DOHH2 (cell line): ENCODE measurements around the gene C22orf23.

Experiments used
- H3F3A ChIP-seq: fragments of 200-600 bp; sonication (generic), shearing (Covaris generic); 2 replicates; pipeline ENCODE4 v1.6.0; 2016; ENCODE audit warnings: antibody characterized with exemption, mild to moderate bottlenecking; ENCODE audit not compliant: control insufficient read depth, insufficient read depth
- H3K27ac ChIP-seq: fragments of 200-600 bp; sonication (generic); 2 replicates; pipeline ENCODE4 v1.5.1; 2014; ENCODE audit warnings: low read depth, mild to moderate bottlenecking, low read length, moderate library complexity
- H3K27me3 ChIP-seq: fragments of 200-600 bp; sonication (generic); 2 replicates; pipeline ENCODE4 v1.6.1; 2014; ENCODE audit warnings: mild to moderate bottlenecking, low read length, mixed read lengths; ENCODE audit not compliant: control insufficient read depth
- H3K36me3 ChIP-seq: fragments of 200-600 bp; sonication (generic); 2 replicates; pipeline ENCODE4 v1.6.1; 2014; ENCODE audit warnings: mild to moderate bottlenecking, low read length, moderate library complexity, mixed read lengths; ENCODE audit not compliant: control insufficient read depth
- H3K4me1 ChIP-seq: fragments of 200-600 bp; sonication (generic); 2 replicates; pipeline ENCODE4 v1.6.1; 2014; ENCODE audit warnings: mild to moderate bottlenecking, low read length, mixed read lengths; ENCODE audit not compliant: control insufficient read depth
- H3K4me2 ChIP-seq: fragments of 200-600 bp; sonication (generic); 2 replicates; pipeline ENCODE4 v1.6.0; 2014; ENCODE audit warnings: mild to moderate bottlenecking, low read length, moderate library complexity
- H3K4me3 ChIP-seq: fragments of 200-600 bp; sonication (generic); 2 replicates; pipeline ENCODE4 v1.5.1; 2014; ENCODE audit warnings: mild to moderate bottlenecking, low read length, mixed read lengths
- H3K79me2 ChIP-seq: fragments of 200-600 bp; sonication (generic); 2 replicates; pipeline ENCODE4 v1.6.1; 2014; ENCODE audit warnings: mild to moderate bottlenecking, low read length, mixed read lengths; ENCODE audit not compliant: control insufficient read depth
- H3K9me2 ChIP-seq: fragments of 200-600 bp; sonication (generic); replicated peaks from 2 replicates; pipeline ENCODE4 v1.6.1; 2014; ENCODE audit warnings: mild to moderate bottlenecking, low read length, mixed read lengths; ENCODE audit not compliant: control insufficient read depth
- H3K9me3 ChIP-seq: fragments of 200-600 bp; sonication (generic); 2 replicates; pipeline ENCODE4 v1.6.1; 2014; ENCODE audit warnings: antibody characterized with exemption, low read length, mixed read lengths; ENCODE audit not compliant: control insufficient read depth, insufficient read depth
- H4K20me1 ChIP-seq: fragments of 200-600 bp; sonication (generic); 2 replicates; pipeline ENCODE4 v1.6.0; 2014; ENCODE audit warnings: low read depth, mild to moderate bottlenecking, antibody characterized with exemption, low read length, moderate library complexity; ENCODE audit not compliant: control insufficient read depth, insufficient read depth
- CTCF ChIP-seq: fragments of 200-600 bp; sonication (generic); IDR thresholded peaks from one replicate; pipeline ENCODE4 v1.5.1; 2014; ENCODE audit warnings: antibody characterized with exemption, mild to moderate bottlenecking, low read depth, low read length; ENCODE audit not compliant: poor library complexity, severe bottlenecking
- EZH2phosphoT487 ChIP-seq: fragments of 200-600 bp; sonication (generic); IDR thresholded peaks from 2 replicates; pipeline ENCODE4 v1.6.1; 2017; ENCODE audit warnings: borderline replicate concordance, mild to moderate bottlenecking, antibody characterized with exemption, low read length, moderate library complexity, mixed read lengths

C22orf23 gene

GRCh38 chr22:37925767-37926166 is 27.6 kb downstream of the C22orf23 start:
- no peaks in the 10 kb centered on the region for H3F3A ChIP-seq
- H3K79me2 ChIP-seq: no peaks in the 10 kb centered on the region
- no peak overlapping the region for H3K27ac ChIP-seq
- H3K4me2 ChIP-seq: no peak overlapping the region
- no peaks in the 10 kb centered on the region for H3K27me3 ChIP-seq
- H4K20me1 ChIP-seq: peaks cover 3% of the 10 kb centered on the region; the same call in 1 of the 2 replicates
- TF ChIP-seq EZH2phosphoT487: no peak
- no peaks in the 10 kb centered on the region for H3K36me3 ChIP-seq
- no peaks in the 10 kb centered on the region for H3K9me2 ChIP-seq
- H3K4me3 ChIP-seq: no peak overlapping the region
- no peaks in the 10 kb centered on the region for H3K9me3 ChIP-seq
- peaks cover 1% of the 10 kb centered on the region for H3K4me1 ChIP-seq

DNA sequence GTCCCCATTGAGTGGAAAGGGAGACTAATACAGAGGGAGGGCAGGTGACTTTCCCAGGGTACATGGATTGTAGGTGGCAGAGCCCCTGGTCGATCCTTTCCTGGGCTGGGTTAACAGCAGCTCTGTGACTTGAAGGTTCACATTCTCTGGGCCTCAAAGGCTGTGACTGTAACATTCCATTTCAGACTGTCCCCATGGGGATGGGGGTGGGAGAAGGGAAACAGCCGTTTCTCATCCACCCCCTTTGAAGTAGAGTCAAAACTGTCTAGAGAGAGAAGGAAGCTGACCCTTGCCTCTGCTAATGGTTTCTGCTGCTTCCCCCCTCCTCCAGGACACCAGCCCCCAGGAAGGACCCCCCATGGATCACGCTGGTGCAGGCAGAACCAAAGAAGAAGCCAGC is 28.1 kb downstream of the C22orf23 start:
- Histone ChIP-seq H3K36me3 (no peaks in the 10 kb centered on the region), H3F3A (no peaks in the 10 kb centered on the region), H3K9me2 (no peaks in the 10 kb centered on the region), H3K4me1 (no peaks in the 10 kb centered on the region), H3K9me3 (no peaks in the 10 kb centered on the region), H3K27ac (no peak overlapping the region), H3K27me3 (no peaks in the 10 kb centered on the region), H4K20me1 (peaks cover 1% of the 10 kb centered on the region; the same call in 1 of the 2 replicates), H3K4me2 (no peak overlapping the region), H3K4me3 (no peak overlapping the region), H3K79me2 (no peaks in the 10 kb centered on the region)
- TF ChIP-seq EZH2phosphoT487: no peak
- TF ChIP-seq CTCF: no peak

GRCh38 chr22:37924386-37925065 is 28.9 kb downstream of the C22orf23 start:
- Histone ChIP-seq H3K27me3 (no peaks in the 10 kb centered on the region), H3K4me3 (no peak overlapping the region), H3K9me2 (no peaks in the 10 kb centered on the region), H3K79me2 (no peaks in the 10 kb centered on the region), H3K4me2 (no peak overlapping the region), H3K36me3 (no peaks in the 10 kb centered on the region), H3K27ac (no peak overlapping the region), H3K4me1 (peaks cover 4% of the 10 kb centered on the region; the same call in 1 of the 2 replicates), H4K20me1 (no peaks in the 10 kb centered on the region), H3K9me3 (no peaks in the 10 kb centered on the region), H3F3A (no peaks in the 10 kb centered on the region)
- TF ChIP-seq EZH2phosphoT487 (no peak), CTCF (no peak)

GRCh38 chr22:37923927-37924326 is 29.5 kb downstream of the C22orf23 start:
- no peaks in the 10 kb centered on the region for H3K9me2 ChIP-seq
- no peak overlapping the region for H3K27ac ChIP-seq
- no peak overlapping the region for H3K4me2 ChIP-seq
- H3K4me1 ChIP-seq: peaks cover 4% of the 10 kb centered on the region; the same call in 1 of the 2 replicates
- H3F3A ChIP-seq: no peaks in the 10 kb centered on the region
- no peaks in the 10 kb centered on the region for H4K20me1 ChIP-seq
- H3K36me3 ChIP-seq: no peaks in the 10 kb centered on the region
- H3K9me3 ChIP-seq: no peaks in the 10 kb centered on the region
- H3K79me2 ChIP-seq: no peaks in the 10 kb centered on the region
- no peaks in the 10 kb centered on the region for H3K27me3 ChIP-seq
- no peak for TF ChIP-seq EZH2phosphoT487
- no peak overlapping the region for H3K4me3 ChIP-seq
